HG02840 (cell line): ENCODE data around the gene A4GALT.
"Not testable (repeated sequence)": the region's sequence is repeated elsewhere in the genome, so short reads cannot be mapped to it uniquely, and the experiment has no call there.

Experiments
- ATAC-seq: cut with Tn5 transposase; IDR thresholded peaks from one replicate; pipeline ENCODE4 v1.9.1; 2021; ENCODE audit warnings: mild to moderate bottlenecking, moderate library complexity, moderate number of reproducible peaks; ENCODE audit not compliant: unreplicated experiment, low FRiP score

Gene A4GALT

DNA sequence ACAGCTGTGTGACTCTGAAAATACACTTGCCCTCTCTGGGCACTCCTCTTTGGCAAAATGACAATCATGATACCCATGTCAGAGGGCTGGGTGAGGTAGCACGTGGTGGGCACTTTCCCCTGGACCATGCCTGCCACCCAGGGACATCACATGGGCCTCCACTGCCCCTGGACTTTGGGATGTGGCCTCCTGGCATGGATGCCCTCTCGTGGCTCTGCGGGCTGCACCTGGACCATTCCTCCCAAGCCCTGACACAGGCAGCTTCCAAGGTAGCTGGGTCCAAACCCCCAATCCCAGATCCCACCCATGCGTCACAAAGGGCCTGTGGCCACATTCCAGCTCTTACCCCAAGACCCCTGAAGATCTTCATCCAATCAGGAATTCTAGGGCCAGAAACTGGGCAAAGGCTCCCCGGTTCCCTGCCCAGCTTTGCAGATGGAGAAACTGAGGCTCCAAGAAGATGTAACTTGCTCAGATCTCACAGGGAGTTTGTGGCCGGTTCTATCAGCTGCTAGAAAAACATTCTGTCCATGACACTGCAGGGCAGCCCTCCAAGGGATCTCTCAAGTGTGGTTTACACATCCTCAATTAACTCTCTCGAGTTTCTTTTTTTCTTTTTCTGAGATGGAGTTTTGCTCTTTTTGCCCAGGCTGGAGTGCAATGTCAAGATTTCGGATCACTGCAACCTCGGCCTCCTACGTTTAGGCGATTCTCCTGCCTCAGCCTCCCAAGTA, 36.0 kb downstream of the A4GALT start:
- no peak for ATAC-seq

DNA sequence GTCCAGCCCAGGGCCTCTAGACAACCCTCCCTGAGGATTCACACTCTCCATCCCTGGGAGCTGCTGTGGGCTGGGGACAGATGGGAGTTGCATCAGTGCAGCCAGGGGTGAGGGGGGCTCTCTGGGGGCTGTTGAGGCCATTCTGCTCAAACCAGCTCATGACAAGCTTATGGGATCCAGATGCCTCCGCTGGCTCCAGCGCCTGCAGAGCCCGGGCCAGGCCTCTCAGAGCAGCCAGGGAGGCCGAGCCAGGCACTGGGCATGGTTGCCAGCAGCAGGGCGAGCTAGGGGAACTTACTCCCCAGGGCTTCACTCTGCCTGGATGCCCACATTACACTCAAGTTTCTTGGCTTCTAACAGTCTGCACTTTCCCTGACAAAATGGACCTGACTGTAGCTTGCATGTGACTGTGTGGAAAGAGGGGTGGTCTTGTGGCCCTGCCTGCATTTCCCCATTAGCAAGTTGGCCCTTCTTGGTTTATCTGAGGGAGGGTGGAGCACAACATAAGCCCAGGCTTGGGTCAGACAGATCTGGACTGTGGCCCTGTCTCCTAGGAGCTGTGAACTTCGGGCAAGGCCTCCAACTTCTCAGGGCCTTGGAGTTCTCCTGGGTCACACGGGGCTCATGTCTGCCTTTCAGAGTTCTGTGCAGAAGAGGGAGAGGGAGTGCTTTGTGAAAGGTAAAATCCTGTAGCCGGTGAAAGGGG, 36.9 kb downstream of the A4GALT start:
- no peak for ATAC-seq

DNA sequence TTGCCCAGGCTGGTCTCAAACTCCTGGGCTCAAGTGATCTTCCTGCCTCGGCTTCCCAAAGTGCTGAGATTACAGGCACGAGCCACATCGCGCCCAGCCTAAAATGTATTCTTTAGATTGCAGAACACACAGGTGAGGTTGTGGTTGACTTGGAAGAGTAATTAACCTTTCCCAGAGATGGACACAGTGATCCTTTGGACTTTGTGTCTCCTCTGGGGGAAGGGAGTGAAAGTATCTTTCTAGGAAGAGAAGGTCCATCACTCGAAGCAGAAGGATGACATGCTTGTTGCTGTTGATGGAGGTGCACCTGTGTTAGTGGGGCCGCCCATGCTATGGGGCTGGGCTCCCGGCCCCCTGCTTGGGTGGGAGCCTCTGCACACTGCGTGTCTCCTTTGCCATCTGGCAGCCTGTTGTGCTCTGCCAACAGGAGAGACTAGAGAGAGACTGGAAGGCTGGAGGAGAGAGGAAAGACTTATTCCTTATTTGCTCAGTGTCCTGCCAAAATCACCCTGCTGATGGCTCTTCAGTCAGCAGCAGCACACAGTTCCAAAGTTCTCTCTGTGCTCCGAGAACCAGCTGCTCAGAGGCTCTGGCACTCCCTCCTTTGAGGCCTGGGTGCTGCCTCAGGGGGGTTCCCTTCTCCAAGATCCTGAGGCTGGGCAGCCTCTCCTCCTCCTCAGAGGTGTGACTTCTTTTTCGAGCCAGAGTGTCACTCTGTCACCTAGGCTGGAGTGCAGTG, 38.4 kb downstream of the A4GALT start:
- no peak for ATAC-seq

DNA sequence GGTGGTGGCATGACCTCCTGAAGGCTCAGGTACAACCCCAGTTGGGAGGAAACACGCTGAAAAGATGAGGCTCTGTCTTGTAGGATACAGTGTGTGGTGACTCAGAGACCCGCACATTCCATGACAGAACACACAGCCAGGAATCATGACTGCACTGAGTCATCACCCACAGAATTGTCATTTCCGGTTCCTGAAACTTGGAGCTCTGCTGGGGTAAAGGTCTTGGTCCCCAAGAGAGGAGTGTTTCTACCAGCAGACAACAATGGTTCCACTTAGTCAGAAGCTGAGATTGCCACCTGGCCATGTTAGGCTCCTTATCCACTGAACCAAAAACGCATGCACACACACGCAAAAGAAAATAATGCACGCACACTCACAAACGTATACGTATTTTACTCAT, 40.0 kb downstream of the A4GALT start:
- no peak for ATAC-seq

DNA sequence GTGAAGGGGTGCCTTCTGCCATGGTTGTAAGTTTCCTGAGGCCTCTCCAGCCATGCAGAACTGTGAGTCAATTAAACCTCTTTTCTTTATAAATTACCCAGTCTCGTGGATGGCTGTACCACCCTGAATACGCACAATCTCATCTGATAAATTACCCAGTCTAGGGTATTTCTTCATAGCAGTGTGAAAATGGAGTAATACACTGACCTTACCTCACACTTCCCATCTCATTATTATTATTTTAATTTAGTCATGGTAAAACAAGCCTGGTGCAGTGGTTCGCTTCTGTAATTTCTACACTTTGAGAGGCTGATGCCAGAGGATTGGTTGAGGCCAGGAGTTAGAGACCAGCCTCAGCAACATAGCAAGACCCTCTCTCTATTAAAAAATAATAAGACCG, 41.0 kb downstream of the A4GALT start:
- no peak for ATAC-seq

DNA sequence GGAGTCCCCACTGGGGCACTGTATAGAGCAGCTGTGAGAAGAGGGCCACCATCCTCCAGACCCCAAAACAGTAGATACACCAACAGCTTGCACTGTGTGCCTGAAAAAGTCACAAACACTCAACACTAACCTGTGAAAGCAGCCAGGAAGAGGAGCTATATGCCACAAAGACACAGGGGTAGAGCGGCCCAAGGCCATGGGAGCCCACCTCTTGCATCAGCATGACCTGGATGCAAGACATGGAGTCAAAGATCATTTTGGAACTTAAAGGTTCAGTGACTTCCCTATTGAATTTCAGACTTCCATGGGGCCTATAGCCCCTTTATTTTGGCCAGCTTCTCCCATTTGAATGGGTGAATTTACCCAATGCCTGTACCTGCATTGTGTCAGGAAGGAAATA, 41.8 kb downstream of the A4GALT start:
- ATAC-seq: no peak

DNA sequence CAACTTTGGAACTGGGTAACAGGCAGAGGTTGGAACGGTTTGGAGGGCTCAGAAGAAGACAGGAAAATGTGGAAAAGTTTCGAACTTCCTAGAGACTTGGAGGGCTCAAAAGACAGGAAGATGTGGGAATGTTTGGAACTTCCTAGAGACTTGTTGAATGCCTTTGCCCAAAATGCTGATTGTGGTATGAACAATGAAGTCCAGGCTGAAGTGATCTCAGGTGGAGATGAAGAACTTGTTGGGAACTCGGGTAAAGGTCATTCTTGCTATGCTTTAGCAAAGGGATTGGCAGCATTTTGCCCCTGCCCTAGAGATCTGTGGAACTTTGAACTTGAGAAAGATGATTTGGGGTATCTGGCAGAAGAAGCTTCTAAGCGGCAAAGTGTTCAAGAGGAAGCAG, 42.7 kb downstream of the A4GALT start:
- ATAC-seq: not testable (repeated sequence)

DNA sequence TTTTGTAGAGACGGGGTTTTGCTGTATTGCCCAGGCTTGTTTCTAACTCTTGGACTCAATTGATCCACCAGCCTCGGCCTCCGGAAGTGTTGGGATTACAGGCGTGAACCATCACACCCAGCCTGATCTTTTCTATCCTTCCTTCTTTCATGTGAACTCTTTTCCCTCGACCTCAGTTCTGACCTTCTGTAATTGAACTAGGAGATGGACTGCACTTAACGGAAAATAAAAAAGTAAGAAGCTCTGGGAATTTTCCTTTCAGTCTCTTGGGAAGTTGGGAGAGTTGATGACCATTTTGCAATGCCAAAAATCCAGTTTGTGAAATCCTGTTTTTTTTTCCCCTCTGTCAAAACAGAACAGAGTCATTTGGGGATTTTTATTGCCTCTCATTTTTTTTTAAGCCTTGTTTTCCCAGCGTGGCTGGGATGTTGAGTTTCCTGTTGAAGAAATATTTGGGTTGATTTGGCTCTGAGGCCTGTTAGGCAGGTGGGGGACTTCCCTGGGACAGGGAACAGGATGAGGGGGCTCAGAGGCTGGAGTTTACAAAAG, 44.5 kb downstream of the A4GALT start:
- ATAC-seq: no peak

DNA sequence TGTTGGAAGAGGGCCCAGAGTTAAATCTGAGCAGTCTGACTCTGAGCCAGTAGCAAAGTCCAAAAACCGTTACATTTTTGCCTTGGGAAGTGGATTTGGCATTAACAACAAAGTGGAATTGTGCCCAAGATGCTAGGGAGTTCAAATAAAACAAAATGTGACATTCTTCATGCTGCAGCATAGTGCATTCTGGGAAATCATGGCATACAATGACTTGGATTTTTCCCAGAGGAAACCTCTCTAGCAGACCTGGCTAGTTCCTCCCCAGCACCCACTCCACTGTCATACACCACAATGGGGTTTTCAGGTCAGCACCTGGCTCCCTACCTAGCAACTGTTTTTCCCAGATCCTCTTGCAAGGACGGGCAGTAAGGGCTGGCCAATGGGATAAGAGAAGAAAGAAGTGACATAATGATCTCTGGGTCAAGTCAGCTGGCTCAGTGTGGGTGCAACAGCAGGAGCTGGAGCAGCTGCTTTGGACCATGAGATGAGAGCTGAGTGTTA, 46.7 kb downstream of the A4GALT start:
- no peak for ATAC-seq

DNA sequence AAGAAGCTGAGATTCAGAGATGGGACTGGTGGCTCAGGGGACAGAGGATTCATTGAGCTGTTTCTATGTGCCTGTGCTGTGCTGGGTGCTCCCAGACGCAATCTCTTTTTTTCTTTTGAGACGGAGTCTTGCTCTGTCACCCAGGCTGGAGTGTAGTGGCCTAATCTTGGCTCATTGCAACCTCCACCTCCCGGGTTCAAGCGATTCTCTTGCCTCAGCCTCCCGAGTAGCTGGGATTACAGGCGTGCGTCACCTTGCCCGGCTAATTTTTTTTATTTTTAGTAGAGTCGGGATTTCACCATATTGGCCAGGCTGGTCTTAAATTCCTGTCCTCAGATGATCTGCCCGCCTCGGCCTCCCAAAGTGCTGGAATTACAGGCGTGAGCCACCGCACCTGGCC, 47.6 kb downstream of the A4GALT start:
- not testable (repeated sequence) for ATAC-seq

DNA sequence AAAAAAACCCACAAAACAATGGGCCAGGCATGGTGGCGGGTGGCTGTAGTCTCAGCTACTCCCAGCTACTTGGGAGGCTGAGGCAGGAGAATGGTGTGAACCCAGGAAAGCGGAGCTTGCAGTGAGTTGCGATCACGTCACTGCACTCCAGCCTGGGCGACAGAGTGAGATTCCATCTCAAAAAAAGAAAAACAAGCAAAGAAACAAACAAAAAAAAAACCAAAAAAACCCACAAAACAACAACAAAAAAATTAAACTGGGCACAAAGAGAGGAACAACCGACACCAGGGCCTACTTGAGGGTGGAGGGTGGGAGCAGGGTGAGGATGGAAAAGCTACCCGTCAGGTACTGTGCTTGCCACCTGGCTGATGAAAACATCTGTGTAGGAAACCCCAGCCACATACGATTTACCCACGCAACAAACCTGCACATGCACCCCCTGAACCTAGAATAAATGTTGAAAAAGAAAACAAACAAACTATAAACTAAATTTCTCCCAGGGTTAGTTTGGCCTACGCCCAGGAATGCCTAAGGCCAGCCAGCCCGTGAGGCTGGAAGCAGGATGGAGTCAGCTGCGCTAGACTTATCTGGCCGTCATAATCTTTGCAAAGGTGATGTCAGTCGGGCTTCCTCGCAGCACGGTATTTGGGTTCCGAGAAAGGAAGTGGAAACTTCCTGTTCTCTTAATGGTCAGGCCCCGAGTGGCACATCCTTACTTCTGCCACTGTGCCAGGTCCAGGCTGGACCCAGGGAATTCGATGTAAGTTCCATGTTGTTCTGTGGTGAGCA, 49.6 kb downstream of the A4GALT start:
- no peak for ATAC-seq

DNA sequence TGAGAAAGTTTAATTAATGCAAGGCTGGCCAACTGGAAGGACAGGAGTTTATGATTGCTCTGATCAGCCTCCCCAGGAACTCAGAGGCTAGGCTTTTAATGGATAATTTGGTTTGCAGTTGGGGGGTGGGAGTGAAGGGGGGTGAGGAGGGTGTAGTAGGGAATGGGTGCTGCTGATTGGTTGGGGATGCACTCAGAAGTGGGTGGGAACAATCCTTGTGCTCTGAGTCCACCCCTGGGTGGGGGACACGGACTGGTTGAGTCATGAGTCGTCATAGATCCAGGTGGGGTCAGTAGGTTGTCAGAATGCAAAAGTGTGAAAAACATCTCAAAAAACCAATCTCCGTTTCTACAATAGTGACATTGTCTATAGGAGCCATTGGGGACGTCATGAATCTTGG, 50.6 kb downstream of the A4GALT start:
- no peak for ATAC-seq

DNA sequence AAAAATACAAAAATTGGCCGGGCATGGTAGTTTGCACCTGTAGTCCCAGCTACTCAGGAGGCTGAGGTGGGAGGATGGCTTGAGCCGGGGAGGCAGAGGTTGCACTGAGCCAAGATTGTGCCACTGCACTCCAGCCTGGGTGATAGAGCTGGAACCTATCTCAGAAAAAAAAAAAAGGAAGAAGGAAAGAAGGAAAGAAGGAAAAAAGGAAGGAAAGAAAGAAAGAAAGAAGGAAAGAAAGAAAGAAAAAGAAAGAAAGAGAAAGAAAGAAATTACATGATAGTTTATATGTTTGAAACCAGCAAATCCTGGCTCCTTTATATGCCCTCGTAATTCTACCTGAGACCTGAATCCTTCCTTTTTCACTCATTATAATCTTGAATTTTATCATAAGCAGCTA, 54.3 kb downstream of the A4GALT start:
- ATAC-seq: not testable (repeated sequence)

DNA sequence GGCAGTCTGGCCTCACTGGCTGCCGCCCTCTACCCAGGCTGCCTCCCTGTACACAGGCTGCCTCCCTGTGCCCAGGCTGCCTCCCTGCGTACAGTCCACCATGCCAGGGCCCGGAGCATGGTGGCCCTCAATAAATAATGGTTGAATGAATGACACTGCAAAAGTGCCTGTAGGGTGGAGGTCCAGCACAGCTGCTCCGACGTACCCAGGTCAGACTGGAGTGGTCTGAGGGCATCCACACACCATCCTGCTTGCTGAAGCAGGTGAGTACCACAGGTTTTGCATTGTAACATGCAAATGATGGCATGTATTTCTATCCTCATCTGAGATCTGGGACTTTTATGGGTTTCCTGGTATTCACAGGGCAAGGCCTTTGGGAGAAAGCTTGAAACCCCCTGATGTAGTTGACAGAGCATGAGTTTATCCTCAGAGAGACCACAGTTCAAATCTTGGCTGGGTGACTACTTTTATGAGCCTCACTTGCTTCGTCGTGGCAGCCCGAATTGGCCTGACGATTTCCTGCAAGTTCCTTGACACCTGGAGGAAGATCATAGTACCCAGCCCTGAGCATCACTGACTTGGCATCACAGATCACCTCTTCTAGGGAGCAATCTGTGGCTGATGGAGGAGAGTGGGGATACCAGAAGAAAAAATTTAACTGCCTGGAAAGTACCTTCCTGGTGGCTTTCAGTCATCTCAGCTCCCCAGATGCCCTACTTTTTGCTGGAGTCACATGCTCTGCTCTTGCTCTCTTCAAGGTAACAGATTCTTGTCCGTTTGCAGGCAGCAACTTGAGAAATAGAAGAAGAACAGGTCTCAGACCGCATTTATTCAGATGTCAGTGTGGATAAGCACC, 55.5 kb downstream of the A4GALT start:
- no peak for ATAC-seq

DNA sequence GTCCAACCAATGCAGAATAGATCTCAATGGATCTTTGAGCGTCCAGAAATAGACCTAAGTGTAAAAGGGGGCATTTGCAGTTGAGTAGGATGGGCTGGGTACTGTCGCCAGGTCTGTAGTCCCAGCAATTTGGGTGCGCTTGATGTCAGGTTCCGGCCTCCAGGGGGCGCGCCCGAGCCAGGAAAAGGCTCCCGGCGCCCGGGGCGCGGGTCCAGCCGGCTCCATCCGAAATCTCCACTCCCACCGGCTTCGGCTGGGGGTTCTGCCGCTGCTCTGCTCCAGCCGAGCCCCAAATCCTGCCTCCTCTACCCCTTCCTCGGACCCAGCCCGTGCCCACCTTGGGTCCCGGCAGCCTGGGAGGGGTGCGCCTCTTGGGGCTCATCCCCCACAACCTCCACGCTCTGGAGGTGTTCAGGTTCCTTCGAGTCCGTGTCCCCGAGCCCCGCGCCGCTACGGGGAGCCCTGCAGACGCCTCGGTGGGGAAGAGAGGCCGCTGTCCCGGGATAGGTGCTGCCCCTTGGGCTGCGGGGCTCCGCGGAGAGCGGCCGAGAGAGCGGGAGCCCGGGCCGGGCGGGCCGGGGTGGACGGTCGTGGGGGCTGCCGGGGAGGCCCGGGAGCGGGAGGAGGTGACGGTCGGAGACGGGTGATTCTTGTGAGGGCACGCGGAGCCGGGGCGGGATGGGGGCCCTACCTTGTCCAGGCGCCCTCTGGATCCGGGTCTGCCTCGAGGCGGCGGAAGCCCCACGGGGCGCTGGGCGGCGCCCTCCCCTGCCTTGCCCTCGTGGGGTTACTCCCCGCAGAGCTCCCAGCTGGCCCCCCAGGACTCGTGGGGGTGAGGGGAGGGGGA, 58.5 kb downstream of the A4GALT start:
- no peak for ATAC-seq

DNA sequence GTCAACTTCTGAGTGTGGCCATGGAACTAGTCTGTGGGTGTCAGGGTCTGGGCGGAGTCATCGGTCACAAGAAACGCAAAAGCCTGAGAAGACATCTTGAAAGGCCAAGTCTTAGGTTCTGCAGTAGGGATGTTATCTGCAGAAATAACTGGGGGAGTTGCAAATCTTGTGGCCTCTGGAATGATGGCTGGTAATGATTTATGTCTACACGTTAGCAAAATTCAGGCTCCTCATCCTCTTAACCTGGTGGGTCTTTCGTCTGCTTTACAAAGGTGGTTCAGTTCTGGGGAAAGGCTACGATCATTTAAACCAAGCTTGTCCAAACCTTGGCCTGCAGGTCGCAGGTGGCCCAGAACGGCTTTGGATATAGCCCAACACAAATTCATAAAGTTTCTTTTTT, 64.1 kb downstream of the A4GALT start:
- ATAC-seq: no peak

DNA sequence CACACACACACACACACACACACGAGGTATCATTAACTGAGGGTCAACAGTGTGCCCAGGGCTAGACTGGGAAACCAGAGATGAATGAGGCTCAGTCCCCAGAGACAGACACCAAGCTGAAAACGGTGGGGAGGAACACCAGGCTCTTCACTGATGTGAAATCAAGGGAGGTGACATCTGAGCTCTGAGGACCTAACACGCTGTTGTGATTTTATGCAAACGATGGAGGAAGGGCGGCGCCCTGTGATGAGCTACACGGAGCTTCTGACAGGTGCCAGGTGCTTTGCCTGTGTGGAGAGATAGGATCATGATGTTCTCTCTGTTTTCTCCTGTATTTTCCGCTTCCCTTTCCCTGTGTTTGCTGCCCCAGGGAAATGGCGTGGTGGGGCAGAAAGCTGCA, 65.0 kb downstream of the A4GALT start:
- ATAC-seq: no peak

DNA sequence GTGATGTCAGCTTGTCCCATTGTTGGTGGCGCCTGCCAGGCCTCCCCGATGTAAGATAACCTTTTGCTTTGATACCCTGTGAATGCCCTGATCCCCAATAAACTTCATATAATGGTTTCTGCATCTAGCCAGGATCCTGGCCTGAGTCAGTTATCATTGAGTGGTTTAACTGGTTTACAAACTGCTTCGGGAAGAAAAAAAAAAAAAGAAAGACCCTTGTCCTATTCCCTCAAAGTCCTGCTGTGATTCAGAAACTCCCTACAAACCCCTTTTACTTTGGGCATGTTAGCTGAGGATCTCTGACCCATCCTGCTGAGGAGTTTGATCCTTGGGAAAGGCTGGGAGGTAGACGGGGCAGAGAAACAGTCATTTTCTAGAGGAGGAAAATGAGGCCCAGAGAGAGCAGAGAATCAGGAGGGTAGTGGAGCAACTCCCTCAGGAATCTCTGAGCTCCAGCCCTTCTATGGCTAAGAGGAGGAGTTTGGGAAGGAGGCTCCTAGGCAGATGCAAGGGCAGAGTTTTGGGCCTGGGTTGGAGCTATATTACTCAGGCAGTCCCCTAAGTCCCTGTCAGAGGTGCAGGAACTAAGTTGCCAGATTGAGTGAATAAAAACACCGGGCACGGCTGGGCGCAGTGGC, 66.1 kb downstream of the A4GALT start:
- ATAC-seq: no peak
